A549 (cell line): ENCODE data around the gene RBM34.

ENCODE experiments used
- CBX2 ChIP-seq: fragments of 200-600 bp; sonication (generic); IDR thresholded peaks from 2 replicates; pipeline ENCODE4 v1.6.1; 2016; ENCODE audit warnings: low read depth, mild to moderate bottlenecking, borderline replicate concordance
- CHD2 ChIP-seq: fragments of 150-350 bp; IDR thresholded peaks from 2 replicates; pipeline ENCODE4 v1.6.1; 2014; ENCODE audit warnings: low read length; ENCODE audit not compliant: partially characterized antibody
- CTCF ChIP-seq: fragments of >200 bp; sonication (Bioruptor Twin); formaldehyde crosslinking; IDR thresholded peaks from 3 replicates; pipeline ENCODE4 v1.5.1; 2016
- MAX ChIP-seq: IDR thresholded peaks from 2 replicates; pipeline ENCODE4 v1.6.1; 2012
- MYC ChIP-seq: IDR thresholded peaks from 2 replicates; pipeline ENCODE4 v1.6.1; 2012; ENCODE audit warnings: mild to moderate bottlenecking, inconsistent platforms, low read length, improper control_type of control experiment, borderline replicate concordance
- POLR2A ChIP-seq: IDR thresholded peaks from 2 replicates; pipeline ENCODE4 v1.6.1; 2012; ENCODE audit warnings: mild to moderate bottlenecking, low read length
- ZFP36 ChIP-seq: fragments of 450-650 bp; IDR thresholded peaks from 2 replicates; pipeline ENCODE4 v1.6.1; 2014; ENCODE audit warnings: borderline replicate concordance; ENCODE audit not compliant: partially characterized antibody

- no peak for TF ChIP-seq CTCF
- TF ChIP-seq CBX2: no peak
- TF ChIP-seq MAX: no peak
- no peak for TF ChIP-seq MYC
- no peak for TF ChIP-seq CHD2
- no peak for TF ChIP-seq POLR2A
- no peak for TF ChIP-seq ZFP36
Observed at GRCh38 chr1:235095938-235096562, 65.0 kb downstream of the RBM34 start.
